ENCODE data around the gene SLC35B3.

DNA sequence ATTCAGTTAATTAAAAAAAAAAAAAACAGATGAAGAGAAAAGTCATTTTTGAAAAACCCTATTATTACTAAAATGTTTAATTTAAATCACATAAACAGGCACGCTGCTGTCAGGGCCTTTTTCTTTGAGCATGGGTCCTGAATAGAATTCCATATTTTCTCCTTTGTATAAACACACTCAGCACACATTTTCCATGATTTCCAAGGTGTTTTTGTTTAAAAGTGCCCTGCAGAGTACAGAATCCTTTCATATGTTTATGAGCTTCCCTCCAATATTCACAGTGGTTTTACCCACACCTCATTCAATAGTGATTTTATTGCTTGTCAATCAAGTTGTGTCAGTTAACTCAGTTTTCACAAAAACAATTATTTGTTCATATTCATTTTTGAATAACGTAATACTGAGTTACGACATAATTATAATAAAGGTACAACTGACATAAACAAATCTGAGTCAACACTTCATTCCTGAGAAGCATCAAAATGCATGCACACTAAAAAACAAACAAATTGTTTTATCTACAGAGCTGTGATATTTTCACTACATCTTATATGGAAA lies 15.2 kb downstream of the SLC35B3 start:
- no peak for TF ChIP-seq CTCF (conservative IDR thresholded peaks at IDR 0.05 in 1 of 2, IDR thresholded peaks at IDR 0.05 in 1 of 2; ENCODE audit: low read depth in 1 of 2, low read length in 2 of 2)
- no peak for TF ChIP-seq EZH2 (IDR thresholded peaks at IDR 0.05; ENCODE audit: low read length, missing control alignments)

Measured in fibroblast of lung (primary cell).